OCI-LY7 (cell line): ENCODE results near the gene HDAC7.

Experiments
- CTCF ChIP-seq: fragments of 200-600 bp; sonication (generic); conservative IDR thresholded peaks from 2 replicates; pipeline ENCODE4 v1.5.1; 2014; ENCODE audit warnings: mild to moderate bottlenecking, antibody characterized with exemption, low read length, moderate library complexity, mixed read lengths
- EZH2phosphoT487 ChIP-seq: fragments of 200-600 bp; sonication (generic); IDR thresholded peaks from 2 replicates; pipeline ENCODE4 v1.6.1; 2018; ENCODE audit warnings: low read depth, borderline replicate concordance, mild to moderate bottlenecking, mixed run types, antibody characterized with exemption, low read length, moderate library complexity, mixed read lengths

DNA sequence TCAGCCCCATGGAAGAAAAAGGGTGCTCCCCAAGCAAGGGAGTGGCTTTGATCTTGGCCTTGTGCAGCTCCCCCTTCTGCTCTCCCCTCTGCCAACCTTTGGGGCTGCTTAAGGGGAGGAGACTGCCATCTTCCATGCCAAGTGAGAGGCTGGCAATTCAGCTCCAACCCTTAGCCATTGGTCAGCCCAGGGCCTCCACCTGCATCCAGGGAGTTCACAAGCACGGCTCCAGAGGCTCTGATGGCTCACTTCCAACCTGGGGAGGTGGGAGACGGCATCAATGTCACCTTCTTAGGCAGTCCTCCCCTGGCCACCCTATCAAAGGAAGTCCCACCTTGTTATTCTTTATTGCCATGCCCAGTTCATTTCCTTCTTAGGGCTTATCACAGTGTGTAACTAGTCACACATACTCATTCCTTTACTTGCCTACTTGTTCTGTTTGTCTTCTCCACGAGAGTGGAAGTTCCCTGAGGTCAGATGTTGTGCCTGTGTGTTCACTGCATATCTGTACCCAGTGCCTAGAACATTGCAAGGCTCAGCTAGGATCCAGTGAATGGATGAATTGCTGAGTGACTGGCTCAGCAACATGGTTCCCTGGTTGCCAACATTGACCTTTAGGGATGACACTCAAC is 5.0 kb downstream of the HDAC7 start:
- TF ChIP-seq CTCF, result no peak
- no peak for TF ChIP-seq EZH2phosphoT487
